Amygdala (tissue), 56 donors: ENCODE measurements around the gene ACBD4.
"Not testable (repeated sequence)": the region's sequence is repeated elsewhere in the genome, so short reads cannot be mapped to it uniquely, and the experiment has no call there.

Experiments
- DNase-seq, 56 donors: peaks; one replicate each; lab custom pipeline; 2025; lab: John Stamatoyannopoulos, UW

ACBD4 gene

DNA sequence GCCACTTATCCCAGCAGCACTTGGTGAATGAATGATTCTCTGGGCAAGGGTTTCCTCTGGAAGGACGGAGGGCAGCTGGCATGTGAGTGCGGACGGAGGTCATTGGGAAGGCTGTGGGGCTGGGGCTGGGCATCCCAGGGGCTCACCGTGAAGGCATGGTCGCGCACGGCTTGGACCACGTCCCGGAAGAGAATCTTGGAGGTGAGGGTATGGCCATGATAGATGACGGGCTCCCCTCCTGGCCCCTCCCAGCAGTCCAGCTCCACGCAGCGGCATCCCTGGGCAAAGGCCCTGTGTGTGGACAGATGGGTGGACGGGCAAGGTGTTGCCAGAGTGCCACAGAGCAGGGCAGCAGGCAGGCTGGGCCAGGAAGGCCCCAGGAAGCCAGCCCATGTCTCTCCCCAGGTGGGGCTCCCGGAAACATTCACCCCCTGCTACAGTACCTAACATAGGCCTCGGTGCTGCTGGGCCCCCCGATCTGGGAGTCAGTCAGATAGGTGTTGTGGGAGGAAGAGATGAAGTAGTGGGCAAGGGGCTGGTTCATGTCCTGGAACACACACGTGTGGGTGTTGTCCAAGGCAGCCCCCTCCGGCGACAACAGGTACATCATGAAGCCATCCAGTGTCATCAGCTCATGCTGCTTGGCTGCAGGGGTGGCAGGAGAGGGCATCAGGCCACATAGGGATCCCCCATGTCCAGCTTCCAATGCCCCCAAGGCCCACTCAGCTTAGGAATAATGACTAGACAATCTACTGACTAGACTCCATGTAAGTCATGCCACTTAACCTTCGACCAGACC is 17.4 kb upstream of the ACBD4 start:
- DNase-seq: no peak

DNA sequence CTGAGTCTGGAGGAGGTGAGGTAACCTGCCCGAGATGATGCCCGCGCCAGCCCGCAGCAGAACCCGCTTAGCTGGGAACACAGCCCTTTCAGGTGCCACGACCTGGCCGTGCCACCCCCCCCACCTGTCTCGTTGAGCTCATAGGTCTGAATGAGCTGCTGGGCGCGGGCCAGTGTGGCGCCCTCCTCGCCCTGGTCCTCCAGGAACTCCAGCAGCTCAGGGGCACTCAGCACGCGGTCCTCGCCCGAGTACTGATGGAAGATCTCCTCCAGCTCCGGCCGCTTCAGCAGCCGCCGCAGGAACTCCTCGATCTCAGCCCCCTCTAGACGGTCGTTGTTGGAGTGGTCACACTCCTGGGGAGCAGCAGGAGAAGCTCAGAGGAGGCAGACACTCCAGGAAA is 16.8 kb upstream of the ACBD4 start:
- DNase-seq: no peak

GRCh38 chr17:45119964-45120363 is 15.5 kb upstream of the ACBD4 start:
- DNase-seq: no peak

DNA sequence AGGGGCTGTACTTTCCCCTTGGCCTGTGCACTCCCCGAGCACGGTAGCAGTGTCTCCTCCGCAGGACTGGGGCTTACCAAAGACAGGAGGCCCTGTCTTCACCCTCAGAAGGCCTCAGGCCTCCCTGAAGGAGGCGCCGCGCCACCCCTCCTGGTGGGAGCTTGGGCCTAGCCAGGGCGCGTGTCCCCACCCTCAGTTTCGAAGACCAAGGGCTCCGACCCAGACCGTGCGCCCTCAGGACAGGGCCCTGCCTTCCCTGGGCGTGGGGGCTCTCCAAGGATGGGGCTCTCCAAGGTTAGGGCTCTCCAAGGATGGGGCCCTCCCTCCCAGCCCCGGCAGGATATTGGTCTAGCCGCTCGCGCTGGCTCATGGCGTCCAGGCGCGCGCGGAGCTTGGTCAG is 14.9 kb upstream of the ACBD4 start:
- no peak for DNase-seq

- no peak for DNase-seq
These were observed 14.4 kb upstream of the ACBD4 start for GRCh38 chr17:45121055-45121454.

GRCh38 chr17:45123076-45123770 is 12.3 kb upstream of the ACBD4 start:
- no peak for DNase-seq

- DNase-seq: no peak
These were observed 11.3 kb upstream of the ACBD4 start for GRCh38 chr17:45123930-45124796.

DNA sequence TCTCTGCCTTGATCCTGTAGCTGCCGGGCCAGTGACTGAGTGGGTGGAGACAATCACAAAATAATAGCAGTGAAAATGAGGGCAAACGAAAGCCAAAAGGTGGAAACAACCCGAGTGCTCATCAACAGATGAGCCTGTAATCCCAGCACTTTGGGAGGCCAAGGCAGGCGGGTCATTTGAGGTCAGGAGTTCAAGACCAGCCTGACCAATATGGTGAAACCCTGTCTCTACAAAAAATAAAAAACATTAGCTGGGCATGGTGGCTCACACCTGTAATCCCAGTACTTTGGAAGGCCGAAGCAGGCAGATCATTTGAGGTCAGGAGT is 10.7 kb upstream of the ACBD4 start:
- DNase-seq: not testable (repeated sequence)

- DNase-seq: no peak
These were observed 10.0 kb upstream of the ACBD4 start for GRCh38 chr17:45125509-45125908.

GRCh38 chr17:45127207-45127547 is 8.3 kb upstream of the ACBD4 start:
- no peak for DNase-seq

DNA sequence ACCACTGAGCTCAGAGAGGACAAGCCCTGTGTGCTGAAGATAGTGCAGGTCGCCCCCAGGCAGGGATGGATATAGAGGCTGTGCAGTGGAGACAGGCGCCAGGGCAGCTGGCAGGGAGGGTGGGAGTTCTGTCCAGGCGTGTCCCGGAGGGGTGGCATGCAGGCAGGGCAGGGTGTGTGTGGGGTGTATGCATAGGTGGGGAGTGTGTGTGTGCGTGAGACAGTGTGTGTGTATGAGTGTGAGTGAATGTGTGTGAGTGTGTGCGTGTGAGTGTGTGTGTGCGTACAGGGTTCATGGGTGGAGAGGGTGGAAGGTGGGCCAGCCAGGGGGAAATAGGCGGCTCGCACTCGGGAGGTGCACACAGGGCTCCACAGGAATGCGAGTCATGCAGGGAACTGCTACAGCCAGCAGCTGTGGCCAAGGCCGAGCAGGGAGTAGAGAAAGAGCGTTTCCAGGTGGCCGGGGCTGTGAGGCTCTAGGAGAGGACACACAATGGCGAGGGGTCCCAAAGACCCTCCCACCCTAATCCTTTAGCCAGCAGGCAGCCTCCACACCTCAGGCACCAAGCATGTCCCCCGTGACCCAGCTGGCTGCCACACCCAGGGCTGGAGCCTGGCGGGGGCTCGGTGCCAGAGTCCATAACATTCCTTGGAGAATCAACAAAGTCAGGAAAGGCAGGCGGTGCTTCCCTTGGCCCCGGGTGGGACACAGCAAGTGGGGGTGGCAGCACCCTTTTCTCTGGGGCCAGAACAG is 7.8 kb upstream of the ACBD4 start:
- DNase-seq: no peak

DNA sequence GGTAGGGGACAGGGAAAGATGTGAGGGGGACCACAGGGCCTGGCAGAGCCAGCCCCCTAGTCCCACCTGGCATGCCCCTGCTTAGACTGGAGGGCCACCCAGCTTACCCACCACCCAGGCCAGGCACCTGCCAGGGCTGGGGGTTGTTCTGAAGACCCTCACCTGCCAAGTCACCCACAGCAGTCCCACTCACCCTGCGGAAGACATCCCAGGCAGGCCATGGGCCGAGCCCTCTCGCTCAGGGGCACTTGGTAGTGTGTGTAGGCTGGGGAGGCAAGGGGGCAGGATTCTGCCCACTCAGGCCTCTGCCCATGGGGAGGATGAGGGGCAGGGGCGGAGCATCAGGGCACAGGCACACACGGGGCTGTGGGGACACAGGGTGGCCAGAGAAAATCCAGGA is 7.2 kb upstream of the ACBD4 start:
- no peak for DNase-seq

DNA sequence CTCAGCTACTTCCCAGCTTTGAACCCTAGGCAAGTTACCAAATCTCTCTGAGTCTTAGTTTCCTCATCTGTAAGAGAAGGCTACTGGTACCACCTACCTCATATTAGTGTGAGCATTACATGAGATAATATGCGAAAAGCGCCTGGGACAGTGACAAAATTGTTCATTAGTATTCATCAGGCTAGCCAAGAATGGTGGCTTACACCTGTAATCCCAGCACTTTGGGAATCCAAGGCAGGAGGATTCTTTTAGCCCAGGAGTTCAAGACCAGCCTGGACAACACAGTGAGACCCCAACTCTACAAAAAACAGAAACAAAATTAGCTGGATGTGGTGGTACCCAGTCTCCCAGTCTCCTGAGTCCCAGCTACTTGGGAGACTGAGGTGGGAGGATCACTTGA is 6.5 kb upstream of the ACBD4 start:
- no peak for DNase-seq

DNA sequence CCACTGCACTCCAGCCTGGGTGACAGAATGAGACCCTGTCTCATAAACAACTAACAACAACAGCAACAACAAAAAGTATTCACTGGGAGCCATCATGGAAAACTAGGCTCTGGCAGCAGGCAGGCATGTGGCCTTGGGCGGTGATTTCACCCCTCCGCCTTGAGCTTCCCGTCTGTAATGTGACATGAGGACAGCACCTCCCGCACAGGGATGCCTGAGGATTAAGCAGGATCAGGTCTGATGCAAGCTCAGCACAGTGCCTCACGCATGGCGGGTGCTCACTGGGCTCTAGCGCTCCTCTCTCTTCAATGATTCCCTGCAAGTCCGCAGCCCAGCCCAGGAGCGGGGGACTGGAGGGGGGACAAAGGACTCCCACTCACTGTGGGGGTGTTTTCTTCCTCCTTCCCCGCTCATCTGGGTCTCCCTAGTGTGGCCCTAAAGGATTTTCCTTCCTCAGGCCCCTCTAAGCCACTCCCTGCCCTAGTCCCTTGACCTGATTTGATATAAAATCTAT is 6.0 kb upstream of the ACBD4 start:
- peak in 1 of 56 donors; percentile 10 for DNase-seq

GRCh38 chr17:45129940-45130680 is 5.4 kb upstream of the ACBD4 start:
- no peak for DNase-seq

GRCh38 chr17:45130681-45131615 is 4.5 kb upstream of the ACBD4 start:
- DNase-seq: no peak

DNA sequence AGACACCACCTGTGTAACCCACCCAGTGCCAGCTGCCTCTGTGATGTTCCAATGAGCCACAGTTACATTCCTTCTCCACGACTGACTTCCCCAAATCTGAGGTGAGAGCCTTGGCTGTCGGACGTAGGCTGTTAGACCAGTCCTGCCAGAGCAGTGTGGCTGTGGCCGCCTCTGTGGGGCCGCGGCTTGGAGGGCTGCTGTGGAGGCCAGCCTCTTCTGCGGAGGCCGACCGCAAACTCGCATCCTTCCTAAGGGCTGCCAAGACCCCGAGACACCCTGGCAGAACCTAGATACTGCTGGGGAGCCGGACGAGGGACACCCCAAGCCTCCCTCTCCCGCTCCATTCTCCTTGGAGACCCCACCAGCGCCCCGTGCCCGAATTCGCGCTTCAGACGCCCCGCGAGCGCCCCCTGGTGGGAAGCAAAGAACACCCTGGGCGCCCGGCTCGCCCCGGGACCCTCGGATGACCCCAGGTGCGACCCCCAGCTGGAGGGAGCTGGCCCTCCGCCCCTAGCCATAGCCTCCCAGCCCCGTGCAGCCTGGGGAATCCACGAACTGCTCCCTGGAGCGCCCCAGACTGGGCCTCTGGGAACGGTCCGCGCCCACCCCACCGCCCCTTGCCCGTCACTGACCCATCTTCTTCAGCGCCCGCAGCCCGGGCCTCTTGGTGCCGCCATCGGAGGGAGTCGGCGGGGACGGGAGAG is 3.7 kb upstream of the ACBD4 start:
- DNase-seq: peak in 10 of 56 donors; percentile 11 to 58 (median 33)

DNA sequence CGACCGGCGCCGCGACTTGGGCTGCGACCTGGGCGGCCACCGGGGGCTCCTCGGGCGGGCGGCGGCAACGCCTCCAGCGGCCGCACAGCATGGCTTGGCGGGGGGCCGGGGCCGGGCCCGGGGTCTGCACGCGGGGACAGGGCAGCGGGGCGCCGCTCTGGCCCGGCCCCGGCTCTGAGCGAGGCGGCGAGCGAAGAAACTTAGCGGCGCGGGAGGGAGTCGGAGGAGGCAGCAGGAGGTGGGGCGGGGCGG is 3.2 kb upstream of the ACBD4 start, which contains the start of gene PLCD3:
Gene PLCD3 (minus strand): TSS at position 196 of the 252 bp plus-strand sequence. CDS start 105 bp downstream, at position 91.
- no peak for DNase-seq
